ENCODE results near the gene PPP2R3C.

GRCh38 chr14:35158951-35159653 lies 37.3 kb upstream of the PPP2R3C start:
- TF ChIP-seq EZH2 (IDR thresholded peaks at IDR 0.05) = no peak
- no peak for TF ChIP-seq POLR2AphosphoS5 (IDR thresholded peaks at IDR 0.05; ENCODE audit: borderline replicate concordance, low read depth, low read length)

Data from SK-N-MC (cell line).